Testis (tissue), 2 donors: Measurements from ENCODE around the gene BMAL1.

Experiments used
- POLR2A ChIP-seq: fragments of 450-650 bp; IDR thresholded peaks from one replicate; pipeline ENCODE4 v1.6.1; 2017; ENCODE audit warnings: antibody characterized with exemption, mild to moderate bottlenecking, moderate library complexity
- TF ChIP-seq, protein P1 (sequence below), 3 experiments: fragments of 450-650 bp in 2 of 3; fragments of 200-600 bp in 1 of 3; sonication (generic) in 1 of 3; IDR thresholded peaks; one replicate each; pipeline ENCODE4 v1.5.1; 2016 to 2019; ENCODE audit warnings: antibody characterized with exemption in 3 of 3, mild to moderate bottlenecking in 2 of 3, moderate library complexity in 1 of 3

DNA sequence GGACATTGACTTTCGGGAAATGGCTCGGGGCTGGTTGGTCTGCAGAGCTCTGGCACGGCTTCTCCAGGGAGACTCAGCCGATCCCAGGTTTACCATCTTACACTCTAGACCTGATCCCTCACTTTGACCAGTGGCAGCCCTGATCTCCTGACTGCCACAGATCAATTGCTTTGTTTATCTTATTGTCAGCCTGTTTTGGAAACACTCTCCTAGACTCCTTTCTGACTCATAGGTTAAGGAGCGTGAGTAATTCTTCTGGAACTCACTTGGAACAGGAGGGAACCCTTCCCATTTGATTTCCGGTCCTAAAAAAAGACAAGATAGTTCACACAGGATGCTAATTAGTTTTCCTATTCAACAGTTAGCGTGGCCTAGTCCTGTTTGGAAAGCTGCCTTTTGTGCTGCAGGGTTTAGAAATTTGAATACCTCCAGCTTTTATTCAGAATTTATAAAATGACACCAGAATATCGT lies 16.0 kb upstream of the BMAL1 start:
- TF ChIP-seq, protein P1, sequence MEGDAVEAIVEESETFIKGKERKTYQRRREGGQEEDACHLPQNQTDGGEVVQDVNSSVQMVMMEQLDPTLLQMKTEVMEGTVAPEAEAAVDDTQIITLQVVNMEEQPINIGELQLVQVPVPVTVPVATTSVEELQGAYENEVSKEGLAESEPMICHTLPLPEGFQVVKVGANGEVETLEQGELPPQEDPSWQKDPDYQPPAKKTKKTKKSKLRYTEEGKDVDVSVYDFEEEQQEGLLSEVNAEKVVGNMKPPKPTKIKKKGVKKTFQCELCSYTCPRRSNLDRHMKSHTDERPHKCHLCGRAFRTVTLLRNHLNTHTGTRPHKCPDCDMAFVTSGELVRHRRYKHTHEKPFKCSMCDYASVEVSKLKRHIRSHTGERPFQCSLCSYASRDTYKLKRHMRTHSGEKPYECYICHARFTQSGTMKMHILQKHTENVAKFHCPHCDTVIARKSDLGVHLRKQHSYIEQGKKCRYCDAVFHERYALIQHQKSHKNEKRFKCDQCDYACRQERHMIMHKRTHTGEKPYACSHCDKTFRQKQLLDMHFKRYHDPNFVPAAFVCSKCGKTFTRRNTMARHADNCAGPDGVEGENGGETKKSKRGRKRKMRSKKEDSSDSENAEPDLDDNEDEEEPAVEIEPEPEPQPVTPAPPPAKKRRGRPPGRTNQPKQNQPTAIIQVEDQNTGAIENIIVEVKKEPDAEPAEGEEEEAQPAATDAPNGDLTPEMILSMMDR (IDR thresholded peaks at IDR 0.05) = no peak
- no peak for TF ChIP-seq POLR2A
